ENCODE measurements around the gene NELFCD. TPM values are rescaled to one million over a fixed set of nuclear protein-coding genes. Genes with fewer than 3 reads are reported as not detected.

NELFCD gene
- polyA plus RNA-seq, 1 of the 3 experiments (the other 2 are of a cell fraction), result 90.0 TPM

- WGBS (ENCODE audit: low lambda C conversion rate), result 64% methylated on average over 3 of the region's 3 CpGs
- H3K4me2 ChIP-seq, result no peak overlapping the region
- no peaks in the 10 kb centered on the region for H3K9me2 ChIP-seq
- no peaks in the 10 kb centered on the region for H3K9me3 ChIP-seq
- H3K4me3 ChIP-seq (ENCODE audit: low read depth in 2 of 2, low read length in 1 of 2), result no peak overlapping the region
- no peaks in the 10 kb centered on the region for H4K20me1 ChIP-seq (ENCODE audit: insufficient read depth)
- TF ChIP-seq NFIC (IDR thresholded peaks at IDR 0.05; ENCODE audit: borderline replicate concordance) (no peak), RFX5 (IDR thresholded peaks at IDR 0.05; ENCODE audit: low read length) (no peak), TAF1 (IDR thresholded peaks at IDR 0.05; ENCODE audit: borderline replicate concordance, low read depth, low read length) (no peak), MEF2A (IDR thresholded peaks at IDR 0.05; ENCODE audit: borderline replicate concordance, low read depth) (no peak), RCOR1 (IDR thresholded peaks at IDR 0.05; ENCODE audit: low read length) (no peak), EP300 (IDR thresholded peaks at IDR 0.05; ENCODE audit: borderline replicate concordance in 1 of 2, low read depth in 1 of 2, low read length in 1 of 2) (no peak), RAD21 (IDR thresholded peaks at IDR 0.05; ENCODE audit: low read length) (no peak), TCF12 (IDR thresholded peaks at IDR 0.05) (no peak), SIN3A (IDR thresholded peaks at IDR 0.05; ENCODE audit: borderline replicate concordance, low read depth, low read length) (no peak), GATA2 (CRISPR knock-in tag; IDR thresholded peaks at IDR 0.05) (no peak), TEAD4 (IDR thresholded peaks at IDR 0.05; ENCODE audit: borderline replicate concordance, insufficient read depth) (no peak), GABPA (IDR thresholded peaks at IDR 0.05; ENCODE audit: low read depth) (no peak), MXI1 (IDR thresholded peaks at IDR 0.05; ENCODE audit: low read depth, low read length) (no peak), ZBTB33 (IDR thresholded peaks at IDR 0.05; ENCODE audit: borderline replicate concordance, low read depth) (no peak), FOXM1 (IDR thresholded peaks at IDR 0.05; ENCODE audit: low read depth) (no peak), ELF1 (IDR thresholded peaks at IDR 0.05) (no peak), RXRA (IDR thresholded peaks at IDR 0.05; ENCODE audit: borderline replicate concordance, low read depth) (no peak), PBX3 (IDR thresholded peaks at IDR 0.05) (no peak)
- TF ChIP-seq, protein P1, sequence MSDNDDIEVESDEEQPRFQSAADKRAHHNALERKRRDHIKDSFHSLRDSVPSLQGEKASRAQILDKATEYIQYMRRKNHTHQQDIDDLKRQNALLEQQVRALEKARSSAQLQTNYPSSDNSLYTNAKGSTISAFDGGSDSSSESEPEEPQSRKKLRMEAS (IDR thresholded peaks at IDR 0.05; ENCODE audit: low read depth), result no peak
- TF ChIP-seq, protein P2, sequence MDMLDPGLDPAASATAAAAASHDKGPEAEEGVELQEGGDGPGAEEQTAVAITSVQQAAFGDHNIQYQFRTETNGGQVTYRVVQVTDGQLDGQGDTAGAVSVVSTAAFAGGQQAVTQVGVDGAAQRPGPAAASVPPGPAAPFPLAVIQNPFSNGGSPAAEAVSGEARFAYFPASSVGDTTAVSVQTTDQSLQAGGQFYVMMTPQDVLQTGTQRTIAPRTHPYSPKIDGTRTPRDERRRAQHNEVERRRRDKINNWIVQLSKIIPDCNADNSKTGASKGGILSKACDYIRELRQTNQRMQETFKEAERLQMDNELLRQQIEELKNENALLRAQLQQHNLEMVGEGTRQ (IDR thresholded peaks at IDR 0.05; ENCODE audit: borderline replicate concordance, low read depth, low read length), result no peak
- no peaks in the 10 kb centered on the region for H3K4me1 ChIP-seq (ENCODE audit: control insufficient read depth in 1 of 2, insufficient read depth in 2 of 2, low read depth in 1 of 2, low read length in 1 of 2)
- no peak for DNase-seq
- no peak overlapping the region for H3K9ac ChIP-seq
- no peaks in the 10 kb centered on the region for H3K79me2 ChIP-seq (ENCODE audit: insufficient read depth)
- no peaks in the 10 kb centered on the region for H3F3A ChIP-seq (replicated peaks; ENCODE audit: insufficient read depth)
- no peak overlapping the region for H3K27ac ChIP-seq (ENCODE audit: low read depth in 2 of 2, low read length in 1 of 2)
- no peak overlapping the region for H2AFZ ChIP-seq (ENCODE audit: low read depth)
- POLR2A ChIA-PET, result no interaction called here
- H3K36me3 ChIP-seq (replicated peaks in 1 of 2; ENCODE audit: control insufficient read depth in 1 of 2, insufficient read depth in 2 of 2, low read length in 1 of 2), result no peaks in the 10 kb centered on the region
- CTCF ChIA-PET, result no interaction called here
- H3K27me3 ChIP-seq (ENCODE audit: insufficient read depth), result peaks cover 12% of the 10 kb centered on the region; the same call in 1 of the 2 replicates
Observed at GRCh38 chr20:58941471-58941870, 39.6 kb upstream of the NELFCD start.

Data from SK-N-SH (cell line).